NCI-H1930 (cell line): ENCODE measurements around the gene KDM4C.

Experiments
- DNase-seq, 2 experiments: peaks; one replicate each; lab custom pipeline; 2025; lab: John Stamatoyannopoulos, UW

The KDM4C gene

GRCh38 chr9:7045361-7045760, 287.6 kb downstream of the KDM4C start:
- no peak for DNase-seq

- DNase-seq, result no peak
These were observed 293.9 kb downstream of the KDM4C start for GRCh38 chr9:7051711-7052110.

GRCh38 chr9:7053903-7054302, 296.1 kb downstream of the KDM4C start:
- DNase-seq, result no peak

GRCh38 chr9:7055171-7055903, 297.6 kb downstream of the KDM4C start:
- no peak for DNase-seq

GRCh38 chr9:7056254-7056653, 298.5 kb downstream of the KDM4C start:
- no peak for DNase-seq

- no peak for DNase-seq
These were observed 300.7 kb downstream of the KDM4C start for GRCh38 chr9:7058473-7058872.

GRCh38 chr9:7067169-7067568, 309.4 kb downstream of the KDM4C start:
- no peak for DNase-seq

- DNase-seq, result no peak
These were observed 314.1 kb downstream of the KDM4C start for GRCh38 chr9:7071916-7072315.

GRCh38 chr9:7073706-7074105, 315.9 kb downstream of the KDM4C start:
- DNase-seq, result no peak

- DNase-seq, result no peak
These were observed 317.4 kb downstream of the KDM4C start for GRCh38 chr9:7075154-7075553.

- no peak for DNase-seq
These were observed 321.3 kb downstream of the KDM4C start for GRCh38 chr9:7079051-7079450.

GRCh38 chr9:7081065-7081600, 323.4 kb downstream of the KDM4C start:
- no peak for DNase-seq

GRCh38 chr9:7083192-7083591, 325.4 kb downstream of the KDM4C start:
- DNase-seq, result no peak

- DNase-seq, result no peak
These were observed 327.6 kb downstream of the KDM4C start for GRCh38 chr9:7085357-7085756.

- DNase-seq, result no peak
These were observed 328.6 kb downstream of the KDM4C start for GRCh38 chr9:7086389-7086788.

GRCh38 chr9:7088611-7089010, 330.8 kb downstream of the KDM4C start:
- no peak for DNase-seq

GRCh38 chr9:7089406-7090193, 331.8 kb downstream of the KDM4C start:
- DNase-seq, result no peak

- DNase-seq, result no peak
These were observed 335.3 kb downstream of the KDM4C start for GRCh38 chr9:7093040-7093439.

- DNase-seq, result no peak
These were observed 336.3 kb downstream of the KDM4C start for GRCh38 chr9:7094052-7094451.

GRCh38 chr9:7094576-7094975, 336.8 kb downstream of the KDM4C start:
- no peak for DNase-seq

GRCh38 chr9:7095058-7095457, 337.3 kb downstream of the KDM4C start:
- DNase-seq, result no peak

GRCh38 chr9:7097040-7097715, 339.4 kb downstream of the KDM4C start:
- DNase-seq, result no peak
